HCT116 (cell line): ENCODE data around the gene HSCB. TPM values are rescaled to one million over a fixed set of nuclear protein-coding genes. Genes with fewer than 3 reads are reported as not detected.
"Not testable (repeated sequence)": the region's sequence is repeated elsewhere in the genome, so short reads cannot be mapped to it uniquely, and the experiment has no call there.

Source experiments
- ATAC-seq: fragments of 200-7000 bp; cut with Tn5 transposase; 2 replicates; pipeline ENCODE4 v1.9.1; 2020; ENCODE audit warnings: mild to moderate bottlenecking, moderate library complexity
- BruUV-seq: library from RNA; stranded (reverse); fragments of 400-500 nt; replicated peaks from 2 replicates; lab custom pipeline; 2021; lab: Mats Ljungman, UMichigan
- CTCF ChIA-PET: fragments of 300-600 bp; sonication (Branson Sonifier 250); formaldehyde crosslinking; loops from one replicate; lab custom pipeline; 2021; ENCODE audit warnings: antibody characterized with exemption; lab: Charles Lee
- POLR2A ChIA-PET: fragments of 300-600, 350-600 bp; sonication (Branson Sonifier 250); formaldehyde crosslinking; loops from one replicate; lab custom pipeline; 2021; ENCODE audit warnings: antibody characterized with exemption; lab: Charles Lee
- RAD21 ChIA-PET, 2 experiments: fragments of 300-600 bp; sonication (Branson Sonifier 250); formaldehyde crosslinking; loops; one replicate each; lab custom pipeline; 2023; ENCODE audit warnings: low total read pairs in 2 of 2; ENCODE audit not compliant: uncharacterized antibody in 2 of 2, unreplicated experiment in 2 of 2, low non-redundant PET in 1 of 2; lab: Charles Lee
- DNase-seq: peaks from one replicate; pipeline ENCODE4 v3.0.0-alpha.2; 2010; ENCODE audit warnings: low read depth, low spot score
- H2AFZ ChIP-seq: fragments of 200-600 bp; shearing (Covaris generic), sonication (generic); 2 replicates; pipeline ENCODE4 v1.6.1; 2017; ENCODE audit warnings: low read depth, mixed run types, mixed read lengths, antibody characterized with exemption, low read length; ENCODE audit not compliant: poor library complexity, severe bottlenecking
- H3K27ac ChIP-seq: 2 replicates; pipeline ENCODE4 v1.5.1; 2012; ENCODE audit warnings: low read depth, low read length
- H3K27me3 ChIP-seq: fragments of 200-600 bp; sonication (generic); 2 replicates; pipeline ENCODE4 v1.6.1; 2016; ENCODE audit warnings: mixed run types, low read length, mixed read lengths; ENCODE audit not compliant: insufficient read depth
- H3K36me3 ChIP-seq, 2 experiments: fragments of 200-500 bp in 1 of 2; fragments of 200-600 bp in 1 of 2; sonication (Bioruptor generic) in 1 of 2; sonication (generic) in 1 of 2; 2 replicates each; pipeline versions ENCODE4 v1.5.1 to v1.6.1; 2014 to 2016; ENCODE audit warnings: low read length in 2 of 2, inconsistent platforms in 1 of 2, mixed read lengths in 1 of 2, mixed run types in 1 of 2; ENCODE audit not compliant: insufficient read depth in 2 of 2, control insufficient read depth in 1 of 2
- H3K4me1 ChIP-seq, 2 experiments: fragments of 200-600 bp in 1 of 2; sonication (generic) in 1 of 2; 2 replicates each; pipeline versions ENCODE4 v1.5.1 to v1.6.1; 2012 to 2017; ENCODE audit warnings: low read length in 2 of 2, inconsistent platforms in 1 of 2, mild to moderate bottlenecking in 1 of 2, mixed read lengths in 1 of 2, mixed run types in 1 of 2, moderate library complexity in 1 of 2; ENCODE audit not compliant: insufficient read depth in 2 of 2, control insufficient read depth in 1 of 2
- H3K4me2 ChIP-seq: fragments of 200-600 bp; sonication (generic); 2 replicates; pipeline ENCODE4 v1.6.1; 2017; ENCODE audit warnings: mixed run types, low read length, mixed read lengths
- H3K4me3 ChIP-seq, 2 experiments: fragments of 200-600 bp in 1 of 2; sonication (generic) in 1 of 2; replicated peaks in 1 of 2; 2 replicates each; pipeline ENCODE4 v1.5.1; 2011 to 2016; ENCODE audit warnings: low read length in 2 of 2, control low read depth in 1 of 2, low read depth in 1 of 2, mild to moderate bottlenecking in 1 of 2, mixed read lengths in 1 of 2, mixed run types in 1 of 2
- H3K79me2 ChIP-seq: fragments of 200-600 bp; sonication (generic); 2 replicates; pipeline ENCODE4 v1.6.1; 2017; ENCODE audit warnings: mild to moderate bottlenecking, mixed run types, low read length, moderate library complexity, mixed read lengths; ENCODE audit not compliant: insufficient read depth
- H3K9ac ChIP-seq: fragments of 200-600 bp; sonication (generic); 2 replicates; pipeline ENCODE4 v1.6.1; 2016; ENCODE audit warnings: low read length, mixed read lengths
- H3K9me2 ChIP-seq: fragments of 200-600 bp; sonication (generic), shearing (Covaris generic); 2 replicates; pipeline ENCODE4 v1.6.1; 2017; ENCODE audit warnings: mixed run types, mild to moderate bottlenecking, moderate library complexity; ENCODE audit not compliant: insufficient read depth
- H3K9me3 ChIP-seq, 2 experiments: fragments of 200-500 bp in 1 of 2; fragments of 200-600 bp in 1 of 2; sonication (Bioruptor generic) in 1 of 2; sonication (generic) in 1 of 2; 2 replicates each; pipeline ENCODE4 v1.6.1; 2014 to 2017; ENCODE audit warnings: low read length in 2 of 2, mixed read lengths in 2 of 2, inconsistent platforms in 1 of 2, low read depth in 1 of 2, mild to moderate bottlenecking in 1 of 2, mixed run types in 1 of 2, moderate library complexity in 1 of 2; ENCODE audit not compliant: control insufficient read depth in 1 of 2, insufficient read depth in 1 of 2
- H4K20me1 ChIP-seq: fragments of 200-600 bp; sonication (generic), shearing (Covaris generic); 2 replicates; pipeline ENCODE4 v1.6.1; 2017; ENCODE audit warnings: mixed run types, mild to moderate bottlenecking, moderate library complexity; ENCODE audit not compliant: insufficient read depth
- EGR1 ChIP-seq: IDR thresholded peaks from 2 replicates; pipeline ENCODE4 v1.6.1; 2012; ENCODE audit warnings: low read depth
- ELF1 ChIP-seq: IDR thresholded peaks from 2 replicates; pipeline ENCODE4 v1.6.1; 2012; ENCODE audit warnings: low read depth, borderline replicate concordance
- EZH2 ChIP-seq: fragments of 200-600 bp; sonication (generic); IDR thresholded peaks from 2 replicates; pipeline ENCODE4 v1.6.1; 2017; ENCODE audit warnings: antibody characterized with exemption, mixed run types
- JUND ChIP-seq: IDR thresholded peaks from 2 replicates; pipeline ENCODE4 v1.6.1; 2012
- SIN3A ChIP-seq: IDR thresholded peaks from 2 replicates; pipeline ENCODE4 v1.6.1; 2012; ENCODE audit warnings: low read depth
- TCF7L2 ChIP-seq: IDR thresholded peaks from 2 replicates; pipeline ENCODE4 v1.7.0; 2011; ENCODE audit warnings: borderline replicate concordance, inconsistent platforms; ENCODE audit not compliant: insufficient read depth, insufficient read length; ENCODE audit errors: extremely low read depth
- YY1 ChIP-seq: IDR thresholded peaks from 2 replicates; pipeline ENCODE4 v1.6.1; 2011; ENCODE audit warnings: low read length, low read depth, moderate library complexity, mild to moderate bottlenecking; ENCODE audit not compliant: insufficient replicate concordance; ENCODE audit errors: extremely low read depth
- ZFX ChIP-seq: fragments of 450-650 bp; IDR thresholded peaks from 2 replicates; pipeline ENCODE4 v1.6.1; 2017
- intact Hi-C: fragments of 100-400 bp; cut with micrococcal nuclease; formaldehyde crosslinking; loops from 2 replicates; pipeline ENCODE4 v1.10.0; 2022
- total RNA-seq: library from RNA; stranded (reverse); gene quantifications from one replicate; pipeline ENCODE4 v1.2.1, GENCODE V29; 2021; ENCODE audit not compliant: unreplicated experiment
- TF ChIP-seq, protein P1 (sequence below): IDR thresholded peaks from 2 replicates; pipeline ENCODE4 v1.6.1; 2012

The HSCB gene
- total RNA-seq, 1 experiment from 2014 or later: 14.5 TPM

DNA sequence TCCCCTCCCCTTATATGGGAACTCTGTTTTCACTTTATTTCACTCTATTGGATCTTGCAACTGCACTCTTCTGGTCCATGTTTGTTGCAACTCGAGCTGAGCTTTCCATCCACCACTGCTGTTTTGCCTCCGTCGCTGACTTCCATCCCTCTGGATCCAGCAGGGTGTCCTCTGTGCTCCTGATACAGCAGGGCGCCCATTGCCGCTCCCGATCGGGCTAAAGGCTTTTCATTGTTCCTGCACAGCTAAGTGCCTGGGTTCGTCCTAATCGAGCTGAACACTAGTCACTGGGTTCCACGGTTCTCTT is 19.6 kb downstream of the HSCB start (continued):
- TF ChIP-seq TCF7L2: no peak
- no peak for TF ChIP-seq EZH2
- no peak for TF ChIP-seq ZFX

DNA sequence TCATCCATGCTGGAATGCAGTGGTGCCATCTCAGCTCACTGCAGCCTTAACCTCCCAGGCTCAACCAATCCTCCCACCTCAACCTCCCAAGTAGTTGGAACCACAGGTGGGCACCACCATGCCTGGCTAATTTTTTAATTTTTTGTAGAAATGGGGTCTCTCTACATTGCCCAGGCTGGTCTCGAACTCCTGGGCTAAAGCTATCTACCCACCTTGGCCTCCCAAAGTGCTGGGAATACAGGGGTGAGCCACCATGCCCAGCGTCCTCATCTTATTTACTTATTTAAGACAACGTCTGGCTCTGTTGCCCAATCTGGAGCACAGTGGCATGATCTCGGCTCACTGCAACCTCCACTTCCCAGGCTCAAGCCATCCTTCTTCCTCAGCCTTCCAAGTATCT is 20.2 kb downstream of the HSCB start:
- H3K27ac ChIP-seq, H2AFZ ChIP-seq, H3K4me3 ChIP-seq, H3K79me2 ChIP-seq, DNase-seq, BruUV-seq, RAD21 ChIA-PET, POLR2A ChIA-PET, CTCF ChIA-PET, H3K9ac ChIP-seq, H3K4me1 ChIP-seq, H4K20me1 ChIP-seq, H3K27me3 ChIP-seq, H3K9me2 ChIP-seq, intact Hi-C loops, H3K4me2 ChIP-seq, ATAC-seq, H3K9me3 ChIP-seq, H3K36me3 ChIP-seq: not testable (repeated sequence)

DNA sequence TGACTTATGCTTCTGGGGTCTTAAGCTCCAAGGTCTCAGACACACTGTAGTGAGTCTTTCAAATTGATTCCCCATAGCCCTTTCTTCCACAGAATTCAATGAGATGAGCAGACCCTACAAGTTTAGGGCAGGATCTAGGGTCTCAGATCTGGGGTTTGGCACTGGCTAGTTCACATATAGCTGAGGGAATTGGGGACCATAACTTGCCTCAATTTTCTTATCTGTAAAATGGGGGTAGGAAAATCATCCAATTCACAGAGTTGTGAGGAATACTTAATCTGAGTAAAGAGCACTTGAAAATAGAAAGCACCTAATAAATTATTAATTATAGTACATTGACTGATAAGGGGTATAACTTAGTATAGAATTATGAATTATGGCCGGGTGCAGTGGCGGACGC is 24.8 kb downstream of the HSCB start:
- H3K9me3 ChIP-seq: peaks cover 0 to 3% of the 10 kb centered on the region in 2 experiments; a peak in 1 of 4 replicates
- TF ChIP-seq, protein P1, sequence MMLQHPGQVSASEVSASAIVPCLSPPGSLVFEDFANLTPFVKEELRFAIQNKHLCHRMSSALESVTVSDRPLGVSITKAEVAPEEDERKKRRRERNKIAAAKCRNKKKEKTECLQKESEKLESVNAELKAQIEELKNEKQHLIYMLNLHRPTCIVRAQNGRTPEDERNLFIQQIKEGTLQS: no peak
- TF ChIP-seq TCF7L2 (no peak), ELF1 (no peak), EGR1 (no peak), JUND (no peak), EZH2 (no peak), YY1 (no peak), SIN3A (no peak)
- H3K9ac ChIP-seq: no peak overlapping the region
- intact Hi-C loops: no loop called here
- H2AFZ ChIP-seq: no peak overlapping the region
- no peaks in the 10 kb centered on the region for H3K27me3 ChIP-seq
- ChIA-PET POLR2A (no interaction called here), RAD21 (no interaction called here), CTCF (no interaction called here)
- H3K79me2 ChIP-seq: no peaks in the 10 kb centered on the region
- no TSS peak for BruUV-seq
- H4K20me1 ChIP-seq: no peaks in the 10 kb centered on the region
- H3K9me2 ChIP-seq: no peaks in the 10 kb centered on the region
- ATAC-seq (no peak), DNase-seq (no peak)
- H3K27ac ChIP-seq: no peak overlapping the region
- H3K4me2 ChIP-seq: no peak overlapping the region
- no peak overlapping the region for H3K4me3 ChIP-seq
- H3K36me3 ChIP-seq: no peaks in the 10 kb centered on the region
- H3K4me1 ChIP-seq: no peaks in the 10 kb centered on the region
